H1 (cell line): ENCODE data around the gene ANAPC15. TPM values are rescaled to one million over a fixed set of nuclear protein-coding genes. Genes with fewer than 3 reads are reported as not detected.

ENCODE experiments used
- CTCF ChIA-PET: fragments of 300-600 bp; sonication (Branson Sonifier 250); formaldehyde crosslinking; loops from one replicate; lab custom pipeline; 2021; ENCODE audit not compliant: partially characterized antibody; lab: Charles Lee
- POLR2A ChIA-PET: fragments of 300-600 bp; sonication (Branson Sonifier 250); formaldehyde crosslinking; loops from one replicate; lab custom pipeline; 2021; ENCODE audit warnings: inconsistent platforms; ENCODE audit not compliant: partially characterized antibody; lab: Charles Lee
- DNase-seq, 2 experiments: peaks; one replicate each; pipeline versions ENCODE4 v3.0.0 to v3.0.0-alpha.2; 2010 to 2022; ENCODE audit warnings: low spot score in 2 of 2, low read depth in 1 of 2, mixed read lengths in 1 of 2
- FAIRE-seq: peaks from 2 replicates; lab custom pipeline; 2011; peaks lifted over from hg19 to GRCh38; lab: Jason Lieb, UNC
- H2AFZ ChIP-seq: 2 replicates; pipeline ENCODE4 v1.8.1; 2012; ENCODE audit warnings: low read length, inconsistent platforms
- H2AK5ac ChIP-seq: 2 replicates; pipeline ENCODE4 v1.6.1; 2013; ENCODE audit warnings: low read depth, low read length
- H2BK120ac ChIP-seq: replicated peaks from 2 replicates; pipeline ENCODE3; 2013; ENCODE audit warnings: low read depth, low read length, inconsistent platforms
- H2BK12ac ChIP-seq: 2 replicates; pipeline ENCODE4 v1.6.1; 2013; ENCODE audit warnings: low read depth, low read length
- H2BK15ac ChIP-seq: 2 replicates; pipeline ENCODE4 v1.6.1; 2013; ENCODE audit warnings: low read length
- H2BK20ac ChIP-seq: 2 replicates; pipeline ENCODE4 v1.6.1; 2013; ENCODE audit warnings: low read length
- H2BK5ac ChIP-seq: 2 replicates; pipeline ENCODE4 v1.6.1; 2013; ENCODE audit warnings: low read depth, low read length
- H3K14ac ChIP-seq: 2 replicates; pipeline ENCODE4 v1.6.1; 2013; ENCODE audit warnings: inconsistent platforms; ENCODE audit not compliant: insufficient read length
- H3K18ac ChIP-seq: 2 replicates; pipeline ENCODE4 v1.6.1; 2013; ENCODE audit warnings: low read length; ENCODE audit errors: extremely low read depth
- H3K23ac ChIP-seq: 2 replicates; pipeline ENCODE4 v1.6.1; 2013; ENCODE audit warnings: inconsistent platforms; ENCODE audit not compliant: insufficient read length
- H3K23me2 ChIP-seq: 2 replicates; pipeline ENCODE4 v1.6.1; 2013; ENCODE audit warnings: low read depth, low read length
- H3K27ac ChIP-seq: 2 replicates; pipeline ENCODE4 v1.6.1; 2011; ENCODE audit warnings: low read depth, low read length, inconsistent platforms
- H3K27me3 ChIP-seq, 4 experiments: replicated peaks in 1 of 4; 1 replicate in 1 of 4; 2 replicates in 3 of 4; pipeline versions ENCODE4 v1.6.1 to v1.8.1; 2011 to 2013; ENCODE audit warnings: low read length in 3 of 4, mild to moderate bottlenecking in 3 of 4, inconsistent platforms in 2 of 4, mixed read lengths in 2 of 4, moderate library complexity in 1 of 4; ENCODE audit not compliant: control insufficient read depth in 3 of 4, insufficient read depth in 3 of 4; ENCODE audit errors: extremely low read depth in 1 of 4
- H3K36me3 ChIP-seq, 4 experiments: 2 replicates each; pipeline versions ENCODE4 v1.6.1 to v1.8.1; 2011 to 2013; ENCODE audit warnings: mild to moderate bottlenecking in 4 of 4, low read length in 3 of 4, moderate library complexity in 2 of 4, control low read depth in 1 of 4, inconsistent platforms in 1 of 4; ENCODE audit not compliant: insufficient read depth in 4 of 4, control insufficient read depth in 2 of 4
- H3K4ac ChIP-seq: replicated peaks from 2 replicates; pipeline ENCODE3; 2013; ENCODE audit warnings: low read length, low read depth, mixed read lengths, inconsistent platforms; ENCODE audit not compliant: insufficient read length
- H3K4me1 ChIP-seq, 4 experiments: replicated peaks in 1 of 4; 1 replicate in 1 of 4; 2 replicates in 3 of 4; pipeline versions ENCODE4 v1.6.1 to v1.8.1; 2011 to 2013; ENCODE audit warnings: low read length in 3 of 4, inconsistent platforms in 2 of 4, mixed read lengths in 1 of 4; ENCODE audit not compliant: insufficient read depth in 4 of 4, control insufficient read depth in 3 of 4
- H3K4me2 ChIP-seq, 2 experiments: 2 replicates each; pipeline versions ENCODE4 v1.6.1 to v1.8.1; 2011 to 2013; ENCODE audit warnings: low read depth in 2 of 2, low read length in 2 of 2, control low read depth in 1 of 2, inconsistent platforms in 1 of 2, mild to moderate bottlenecking in 1 of 2; ENCODE audit not compliant: insufficient read depth in 1 of 2
- H3K4me3 ChIP-seq, 4 experiments: fragments of 200-600, 300-600 bp in 1 of 4; sonication (generic), shearing (Covaris generic), sonication (Bioruptor Twin) in 1 of 4; 2 replicates each; pipeline versions ENCODE4 v1.5.1 to v1.8.1; 2011 to 2016; ENCODE audit warnings: low read length in 4 of 4, low read depth in 3 of 4, control low read depth in 2 of 4, inconsistent platforms in 2 of 4, mild to moderate bottlenecking in 2 of 4, mixed read lengths in 1 of 4, moderate library complexity in 1 of 4; ENCODE audit not compliant: insufficient read depth in 2 of 4; ENCODE audit errors: extremely low read depth in 1 of 4
- H3K56ac ChIP-seq: replicated peaks from 2 replicates; pipeline ENCODE3; 2013; ENCODE audit warnings: low read depth, mild to moderate bottlenecking, mixed read lengths, low read length, inconsistent platforms; ENCODE audit not compliant: insufficient read length
- H3K79me1 ChIP-seq: 2 replicates; pipeline ENCODE4 v1.6.1; 2013; ENCODE audit warnings: low read depth, low read length, control low read depth
- H3K79me2 ChIP-seq, 2 experiments: 2 replicates each; pipeline versions ENCODE4 v1.6.1 to v1.8.1; 2012 to 2013; ENCODE audit warnings: low read length in 2 of 2, mild to moderate bottlenecking in 2 of 2, inconsistent platforms in 1 of 2; ENCODE audit not compliant: insufficient read depth in 2 of 2, control insufficient read depth in 1 of 2
- H3K9ac ChIP-seq, 4 experiments: replicated peaks in 1 of 4; 1 replicate in 1 of 4; 2 replicates in 3 of 4; pipeline versions ENCODE4 v1.6.1 to v1.8.1; 2011 to 2013; ENCODE audit warnings: low read depth in 3 of 4, low read length in 3 of 4, control low read depth in 2 of 4, mild to moderate bottlenecking in 2 of 4, moderate library complexity in 2 of 4, inconsistent platforms in 1 of 4; ENCODE audit errors: extremely low read depth in 1 of 4
- H3K9me3 ChIP-seq, 2 experiments: 2 replicates each; pipeline versions ENCODE4 v1.6.1 to v1.8.1; 2012 to 2013; ENCODE audit warnings: mild to moderate bottlenecking in 2 of 2, moderate library complexity in 2 of 2, control low read depth in 1 of 2, inconsistent platforms in 1 of 2, low read depth in 1 of 2, low read length in 1 of 2, mixed read lengths in 1 of 2; ENCODE audit not compliant: insufficient read depth in 2 of 2
- H4K20me1 ChIP-seq, 2 experiments: replicated peaks in 1 of 2; 2 replicates each; pipeline versions ENCODE3 to v1.8.1; 2011 to 2013; ENCODE audit warnings: inconsistent platforms in 2 of 2, low read length in 2 of 2, mild to moderate bottlenecking in 1 of 2; ENCODE audit not compliant: insufficient read depth in 2 of 2, control insufficient read depth in 1 of 2
- H4K5ac ChIP-seq: 2 replicates; pipeline ENCODE4 v1.6.1; 2013; ENCODE audit warnings: low read length, low read depth, mixed read lengths, inconsistent platforms; ENCODE audit not compliant: insufficient read length
- H4K8ac ChIP-seq: 2 replicates; pipeline ENCODE4 v1.8.0; 2013; ENCODE audit warnings: mild to moderate bottlenecking, moderate library complexity, low read length, inconsistent platforms; ENCODE audit not compliant: insufficient read depth; ENCODE audit errors: extremely low read depth
- H4K91ac ChIP-seq: replicated peaks from 2 replicates; pipeline ENCODE3; 2013; ENCODE audit warnings: low read length, mixed read lengths, inconsistent platforms; ENCODE audit not compliant: insufficient read length
- CTBP2 ChIP-seq: IDR thresholded peaks from 2 replicates; pipeline ENCODE4 v1.7.0; 2011; ENCODE audit warnings: borderline replicate concordance, mild to moderate bottlenecking, moderate library complexity, mixed read lengths, low read length; ENCODE audit not compliant: insufficient read depth, insufficient read length
- USF2 ChIP-seq: IDR thresholded peaks from 2 replicates; pipeline ENCODE4 v1.6.1; 2011; ENCODE audit warnings: low read length, improper control_type of control experiment
- WGBS, 2 experiments: shearing (Covaris generic) in 1 of 2; methylation state at CpG; one replicate each; pipeline versions ENCODE4 v1.1.6 to v1.1.7; 2013 to 2015; ENCODE audit warnings: low lambda C conversion rate in 2 of 2, mixed read lengths in 2 of 2, inconsistent platforms in 1 of 2, low coverage in 1 of 2, missing lambda C conversion rate in 1 of 2; ENCODE audit not compliant: insufficient replicate concordance in 2 of 2, insufficient coverage in 1 of 2, insufficient read length in 1 of 2; ENCODE audit errors: extremely low coverage in 1 of 2, missing lambda C conversion rate in 1 of 2; 5-methylcytosine and 5-hydroxymethylcytosine counted together
- polyA plus RNA-seq, 7 experiments: library from polyadenylated mRNA; depleted of rRNA in 3 of 7; stranded (reverse) in 5 of 7; unstranded in 2 of 7; fragments of >200 nt in 5 of 7; fragments of 200-250 nt in 2 of 7; gene quantifications; 1 replicate in 5 of 7; 2 replicates in 1 of 7; 4 replicates in 1 of 7; pipeline versions ENCODE4 v1.2.1 to v1.2.3, GENCODE V29; 2011 to 2013; ENCODE audit warnings: missing spikeins in 2 of 7, mixed read lengths in 2 of 7
- total RNA-seq: library from RNA; stranded (reverse); fragmentation: NEBNext Ultra II Directional; extraction: Animal tissue kit (Norgen Biotek cat#: 25700); gene quantifications from 2 replicates; pipeline ENCODE4 v1.2.1, GENCODE V29; 2021

Gene ANAPC15
- total and polyA plus RNA-seq, 2 of the 8 experiments (the other 6 are each of a cell fraction or from before 2014, with no cell fraction given): 66.2 to 74.9 TPM

- Histone ChIP-seq H3K14ac (no peak overlapping the region), H2BK5ac (no peak overlapping the region), H3K27me3 (no peaks in the 10 kb centered on the region), H2BK20ac (no peak overlapping the region), H4K91ac (no peak overlapping the region), H3K18ac (no peak overlapping the region), H3K56ac (no peak overlapping the region), H3K79me2 (no peaks in the 10 kb centered on the region), H3K23ac (no peak overlapping the region), H3K27ac (no peak overlapping the region), H3K79me1 (no peaks in the 10 kb centered on the region), H3K4me3 (no peak overlapping the region), H3K23me2 (no peaks in the 10 kb centered on the region; the same call in 1 of the 2 replicates), H4K5ac (no peak overlapping the region), H2AFZ (no peak overlapping the region), H4K20me1 (no peaks in the 10 kb centered on the region), H2BK120ac (no peak overlapping the region), H3K9ac (no peak overlapping the region), H3K36me3 (peaks cover 0 to 4% (median 0%) of the 10 kb centered on the region in 4 experiments; a peak in 2 of 8 replicates), H4K8ac (no peak overlapping the region), H2AK5ac (no peak overlapping the region), H3K4me2 (no peak overlapping the region), H3K4me1 (peaks cover 0 to 2% (median 0%) of the 10 kb centered on the region in 4 experiments; a peak in 2 of 7 replicates), H2BK15ac (no peak overlapping the region), H2BK12ac (no peak overlapping the region), H3K9me3 (no peaks in the 10 kb centered on the region), H3K4ac (no peak overlapping the region)
- TF ChIP-seq CTBP2: no peak
- TF ChIP-seq USF2: peak; percentile 57; the same call in 1 of the 2 replicates
- DNase-seq (no peak), FAIRE-seq (no peak)
- CTCF ChIA-PET: interaction anchor here (0.6 to 3.9 kb wide), 14 partner anchors 9 to 346 kb away, joined by 3 to 44 read pairs (median 4); partner anchors contain the start of gene TOMT
- POLR2A ChIA-PET: interaction anchor here (0.6 to 8.4 kb wide), 11 partner anchors 11 to 334 kb away, joined by 3 to 144 read pairs (median 4); partner anchors contain the start of genes ANAPC15 and LAMTOR1
- WGBS, 2 experiments: 91% methylated on average over 3 of the region's 3 CpGs; no CpG with 5 or more reads in 1 of the 2 experiments
Measured at GRCh38 chr11:72085621-72086351, 26.7 kb downstream of the ANAPC15 start.
